Cardiac fibroblast (primary cell): ENCODE data around the gene CCDC39.

ENCODE experiments used
- DNase-seq, 2 donors: peaks; one replicate each; pipeline versions ENCODE4 v3.0.0 to v3.0.0-alpha.2; 2010; ENCODE audit warnings: low read depth in 2 of 2
- H3K4me3 ChIP-seq, 2 donors: replicated peaks in 1 of 2; 1 replicate in 1 of 2; 2 replicates in 1 of 2; pipeline ENCODE4 v1.5.1; 2011; ENCODE audit warnings: low read depth in 2 of 2, low read length in 2 of 2, mild to moderate bottlenecking in 2 of 2, moderate library complexity in 1 of 2
- TF ChIP-seq, protein P1 (sequence below): IDR thresholded peaks from one replicate; pipeline ENCODE4 v1.5.1; 2011; ENCODE audit warnings: low read depth, mild to moderate bottlenecking, low read length, inconsistent platforms

The CCDC39 gene

GRCh38 chr3:180679178-180680096, at the start of gene CCDC39:
TSS of gene CCDC39 (minus strand) at chr3:180679489. CDS start at chr3:180679380, 109 bp downstream.
- TF ChIP-seq, protein P1, sequence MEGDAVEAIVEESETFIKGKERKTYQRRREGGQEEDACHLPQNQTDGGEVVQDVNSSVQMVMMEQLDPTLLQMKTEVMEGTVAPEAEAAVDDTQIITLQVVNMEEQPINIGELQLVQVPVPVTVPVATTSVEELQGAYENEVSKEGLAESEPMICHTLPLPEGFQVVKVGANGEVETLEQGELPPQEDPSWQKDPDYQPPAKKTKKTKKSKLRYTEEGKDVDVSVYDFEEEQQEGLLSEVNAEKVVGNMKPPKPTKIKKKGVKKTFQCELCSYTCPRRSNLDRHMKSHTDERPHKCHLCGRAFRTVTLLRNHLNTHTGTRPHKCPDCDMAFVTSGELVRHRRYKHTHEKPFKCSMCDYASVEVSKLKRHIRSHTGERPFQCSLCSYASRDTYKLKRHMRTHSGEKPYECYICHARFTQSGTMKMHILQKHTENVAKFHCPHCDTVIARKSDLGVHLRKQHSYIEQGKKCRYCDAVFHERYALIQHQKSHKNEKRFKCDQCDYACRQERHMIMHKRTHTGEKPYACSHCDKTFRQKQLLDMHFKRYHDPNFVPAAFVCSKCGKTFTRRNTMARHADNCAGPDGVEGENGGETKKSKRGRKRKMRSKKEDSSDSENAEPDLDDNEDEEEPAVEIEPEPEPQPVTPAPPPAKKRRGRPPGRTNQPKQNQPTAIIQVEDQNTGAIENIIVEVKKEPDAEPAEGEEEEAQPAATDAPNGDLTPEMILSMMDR = no peak
- peak within 1 kb of the TSS; percentile 57 to 65 for H3K4me3 ChIP-seq
- DNase-seq = peak; percentile 64 to 65

- DNase-seq = no peak
- TF ChIP-seq, protein P1 = no peak
- no peak overlapping the region for H3K4me3 ChIP-seq
Observed at GRCh38 chr3:180720012-180720411, 40.7 kb upstream of the CCDC39 start.

DNA sequence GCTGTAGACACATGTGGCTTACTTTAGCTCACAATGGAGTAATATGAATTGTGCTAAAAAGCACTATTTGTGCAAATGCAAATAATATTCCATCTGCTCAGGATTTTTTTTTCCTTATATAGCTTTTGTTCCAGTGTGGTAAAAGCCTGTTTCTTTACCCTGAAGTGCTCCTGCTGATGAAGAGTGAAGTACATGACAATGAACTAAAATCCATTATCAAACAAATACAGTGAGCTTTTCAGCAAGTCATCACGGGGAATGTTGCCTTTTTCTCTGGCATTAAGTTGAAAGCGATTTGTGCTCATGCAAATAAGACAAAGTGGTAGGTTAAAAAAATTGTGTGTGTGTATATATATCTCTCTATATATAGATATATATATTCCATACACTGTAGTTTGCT, 28.6 kb upstream of the CCDC39 start:
- H3K4me3 ChIP-seq = no peak overlapping the region
- TF ChIP-seq, protein P1 = no peak
- DNase-seq = no peak

DNA sequence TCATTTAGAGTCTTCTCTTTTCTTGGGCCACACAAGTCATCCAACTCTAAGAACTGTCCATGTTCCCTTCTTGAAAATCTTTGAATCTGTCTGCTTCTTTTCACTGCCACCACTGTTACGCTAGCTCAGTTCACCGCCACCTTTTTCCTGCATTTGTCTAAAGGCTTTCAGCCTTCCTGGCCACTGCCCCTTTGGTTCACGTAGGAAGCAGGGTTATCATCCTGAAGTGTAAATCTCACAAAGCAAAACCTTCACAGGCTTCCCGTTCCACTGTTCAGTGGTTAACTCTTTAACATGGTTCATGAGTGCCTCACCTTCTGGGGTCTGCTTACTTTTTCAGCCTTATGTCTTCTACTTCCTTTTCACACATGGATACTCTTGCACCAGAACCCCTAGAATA, 26.3 kb upstream of the CCDC39 start:
- H3K4me3 ChIP-seq = no peak overlapping the region
- DNase-seq = no peak
- TF ChIP-seq, protein P1 = no peak

DNA sequence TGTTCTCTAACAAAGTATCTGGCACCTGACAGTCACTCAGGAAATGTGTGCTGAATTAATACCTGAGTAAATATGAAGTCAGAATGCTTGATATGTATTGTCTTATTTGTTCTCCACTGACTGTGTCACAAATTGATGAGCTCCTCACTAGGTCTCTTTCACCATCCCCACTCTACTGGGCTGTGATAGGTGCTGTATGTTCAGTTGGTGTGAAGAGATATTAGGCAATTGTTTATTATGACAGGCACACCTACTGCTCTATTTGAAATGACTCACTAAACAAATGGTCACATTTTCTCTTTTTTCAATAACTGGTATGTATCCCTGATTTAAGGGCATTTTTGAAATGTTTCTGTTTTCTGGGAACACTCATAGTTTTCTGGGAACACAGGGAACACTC, 25.2 kb upstream of the CCDC39 start:
- no peak overlapping the region for H3K4me3 ChIP-seq
- no peak for DNase-seq
- TF ChIP-seq, protein P1 = no peak

- TF ChIP-seq, protein P1 = no peak
- no peak overlapping the region for H3K4me3 ChIP-seq
- DNase-seq = peak in 1 of 2 donors; percentile 4
Observed at GRCh38 chr3:180700941-180701340, 21.7 kb upstream of the CCDC39 start.
